HepG2 (cell line): ENCODE results near the gene HTR7. TPM values are rescaled to one million over a fixed set of nuclear protein-coding genes. Genes with fewer than 3 reads are reported as not detected.

Experiments
- ATAC-seq: fragments of 200-7000 bp; cut with Tn5 transposase; 3 replicates; pipeline ENCODE4 v1.9.1; 2020; ENCODE audit warnings: mild to moderate bottlenecking, moderate library complexity
- BruUV-seq: library from RNA; stranded (reverse); fragments of 400-500 nt; replicated peaks from 2 replicates; lab custom pipeline; 2021; lab: Mats Ljungman, UMichigan
- CTCF ChIA-PET: fragments of 300-600 bp; formaldehyde crosslinking; extraction: SDS; loops from one replicate; lab custom pipeline; 2021; ENCODE audit warnings: low total read pairs, inconsistent platforms, low intra/inter-chr PET ratio; lab: Yijun Ruan, JAX
- POLR2A ChIA-PET: fragments of 350-600 bp; sonication (Branson Sonifier 250); formaldehyde crosslinking; loops from one replicate; lab custom pipeline; 2020; ENCODE audit warnings: antibody characterized with exemption, inconsistent platforms; lab: Yijun Ruan, JAX
- DNase-seq: peaks from one replicate; pipeline ENCODE4 v3.0.0-alpha.2; 2015; ENCODE audit warnings: low spot score
- FAIRE-seq: peaks from 3 replicates; lab custom pipeline; 2011; peaks lifted over from hg19 to GRCh38; lab: Jason Lieb, UNC
- H2AFZ ChIP-seq: one replicate; pipeline ENCODE4 v1.6.1; 2011; ENCODE audit warnings: low read length, inconsistent platforms
- H3K27ac ChIP-seq: fragments of 300-600 bp; 3 replicates; pipeline ENCODE4 v1.8.0; 2011; ENCODE audit warnings: mixed run types, mild to moderate bottlenecking, mixed read lengths, low read length, inconsistent platforms; ENCODE audit not compliant: insufficient read depth; ENCODE audit errors: extremely low read length
- H3K27me3 ChIP-seq, 2 experiments: fragments of 200-600 bp in 1 of 2; 2 replicates in 1 of 2; 3 replicates in 1 of 2; pipeline versions ENCODE4 v1.6.0 to v1.8.0; 2011; ENCODE audit warnings: low read length in 2 of 2, mild to moderate bottlenecking in 2 of 2, moderate library complexity in 2 of 2, inconsistent platforms in 1 of 2; ENCODE audit not compliant: insufficient read depth in 2 of 2, control insufficient read depth in 1 of 2
- H3K36me3 ChIP-seq, 2 experiments: fragments of 200-600 bp in 1 of 2; replicated peaks in 1 of 2; 2 replicates in 1 of 2; 3 replicates in 1 of 2; pipeline versions ENCODE4 v1.5.1 to v1.8.0; 2011; ENCODE audit warnings: low read length in 2 of 2, inconsistent platforms in 1 of 2; ENCODE audit not compliant: insufficient read depth in 2 of 2, control insufficient read depth in 1 of 2
- H3K4me1 ChIP-seq: 2 replicates; pipeline ENCODE4 v1.5.1; 2012; ENCODE audit warnings: low read length, inconsistent platforms; ENCODE audit not compliant: insufficient read depth
- H3K4me2 ChIP-seq: 2 replicates; pipeline ENCODE4 v1.6.0; 2011; ENCODE audit warnings: low read depth, low read length, inconsistent platforms
- H3K4me3 ChIP-seq, 3 experiments: fragments of 200-600 bp in 1 of 3; sonication (generic), shearing (Covaris generic) in 1 of 3; replicated peaks in 1 of 3; 2 replicates each; pipeline ENCODE4 v1.5.1; 2011 to 2016; ENCODE audit warnings: low read length in 3 of 3, inconsistent platforms in 2 of 3, low read depth in 2 of 3, mild to moderate bottlenecking in 2 of 3, control low read depth in 1 of 3, mixed read lengths in 1 of 3; ENCODE audit not compliant: insufficient read depth in 1 of 3
- H3K79me2 ChIP-seq: one replicate; pipeline ENCODE4 v1.6.1; 2011; ENCODE audit warnings: low read length, inconsistent platforms; ENCODE audit not compliant: insufficient read depth
- H3K9ac ChIP-seq: 2 replicates; pipeline ENCODE4 v1.6.0; 2011; ENCODE audit warnings: mild to moderate bottlenecking, low read depth, low read length, inconsistent platforms; ENCODE audit not compliant: insufficient read depth
- H3K9me3 ChIP-seq: 2 replicates; pipeline ENCODE4 v1.5.1; 2012; ENCODE audit warnings: mild to moderate bottlenecking, low read length
- H4K20me1 ChIP-seq: 2 replicates; pipeline ENCODE4 v1.6.0; 2011; ENCODE audit warnings: inconsistent platforms, mild to moderate bottlenecking, low read length, moderate library complexity; ENCODE audit not compliant: insufficient read depth
- ERF ChIP-seq: IDR thresholded peaks from 2 replicates; pipeline ENCODE4 v1.6.1; 2018; ENCODE audit warnings: missing biosample characterization, missing genetic modification reagents
- KMT2B ChIP-seq: IDR thresholded peaks from 2 replicates; pipeline ENCODE4 v1.6.1; 2016; ENCODE audit warnings: missing genetic modification reagents, missing compliant biosample characterization
- MEF2D ChIP-seq: sonication (generic); formaldehyde crosslinking; IDR thresholded peaks from 2 replicates; pipeline ENCODE4 v1.5.1; 2020; ENCODE audit warnings: mild to moderate bottlenecking, missing genetic modification reagents
- PAWR ChIP-seq: sonication (generic); formaldehyde crosslinking; IDR thresholded peaks from 2 replicates; pipeline ENCODE4 v1.4.0; 2020; ENCODE audit warnings: missing genetic modification reagents, mild to moderate bottlenecking, borderline replicate concordance
- PLRG1 ChIP-seq: fragments of 450-650 bp; conservative IDR thresholded peaks from 2 replicates; pipeline ENCODE4 v1.6.1; 2016
- SOX13 ChIP-seq, 3 experiments: fragments of 450-650 bp in 1 of 3; sonication (generic) in 1 of 3; formaldehyde crosslinking in 1 of 3; IDR thresholded peaks in 2 of 3; conservative IDR thresholded peaks in 1 of 3; 2 replicates each; pipeline versions ENCODE4 v1.5.0 to v1.6.1; 2016 to 2020; ENCODE audit warnings: antibody characterized with exemption in 1 of 3, mild to moderate bottlenecking in 1 of 3, missing compliant biosample characterization in 1 of 3, missing genetic modification reagents in 1 of 3, moderate library complexity in 1 of 3
- ZFY ChIP-seq: sonication (generic); formaldehyde crosslinking; IDR thresholded peaks from 2 replicates; pipeline ENCODE4 v1.4.0; 2020; ENCODE audit warnings: missing genetic modification reagents
- ZFYVE20 ChIP-seq: sonication (generic); formaldehyde crosslinking; IDR thresholded peaks from 2 replicates; pipeline ENCODE4 v1.8.0; 2023; ENCODE audit warnings: low read depth, mild to moderate bottlenecking, moderate library complexity, missing genetic modification reagents, borderline replicate concordance
- ZNF30 ChIP-seq: sonication (generic); formaldehyde crosslinking; IDR thresholded peaks from 2 replicates; pipeline ENCODE4 v1.5.0; 2020; ENCODE audit warnings: mild to moderate bottlenecking, missing genetic modification reagents
- ZNF33B ChIP-seq: sonication (generic); formaldehyde crosslinking; IDR thresholded peaks from 2 replicates; pipeline ENCODE4 v1.5.1; 2020; ENCODE audit warnings: mild to moderate bottlenecking, missing genetic modification reagents
- ZNF549 ChIP-seq: sonication (generic); formaldehyde crosslinking; IDR thresholded peaks from 2 replicates; pipeline ENCODE4 v1.5.0; 2020; ENCODE audit warnings: missing genetic modification reagents
- ZNF563 ChIP-seq: sonication (generic); formaldehyde crosslinking; IDR thresholded peaks from 2 replicates; pipeline ENCODE4 v1.8.0; 2022; ENCODE audit warnings: mild to moderate bottlenecking, moderate library complexity, missing genetic modification reagents
- ZNF615 ChIP-seq: sonication (generic); formaldehyde crosslinking; IDR thresholded peaks from 2 replicates; pipeline ENCODE4 v1.5.0; 2020; ENCODE audit warnings: mild to moderate bottlenecking, missing genetic modification reagents, borderline replicate concordance
- WGBS: methylation state at CpG from one replicate; pipeline ENCODE4 v1.1.6; 2017; ENCODE audit warnings: low lambda C conversion rate; 5-methylcytosine and 5-hydroxymethylcytosine counted together
- in situ Hi-C: cut with HindIII; loops from 2 replicates; pipeline ENCODE4 v1.10.0; 2017; ENCODE audit warnings: low pct_unique_long_range_greater_than_20kb; ENCODE audit not compliant: extremely low pct_ligation_motif_present
- intact Hi-C: fragments of 100-400 bp; cut with micrococcal nuclease; formaldehyde crosslinking; loops from one replicate; pipeline ENCODE4 v1.10.0; 2022; ENCODE audit not compliant: unreplicated experiment
- polyA plus RNA-seq, 8 experiments: library from polyadenylated mRNA; depleted of rRNA in 3 of 8; stranded (reverse) in 7 of 8; unstranded in 1 of 8; fragments of >200 nt; fragmentation: Illumina TruSeq in 4 of 8; extraction: Trizol in 4 of 8; gene quantifications; 2 replicates each; pipeline versions ENCODE4 v1.2.1 to v1.2.3, GENCODE V29; 2011 to 2016; ENCODE audit warnings: low read depth in 4 of 8, missing spikeins in 1 of 8, mixed read lengths in 1 of 8; ENCODE audit not compliant: insufficient read depth in 1 of 8
- total RNA-seq, 5 experiments: library from RNA; depleted of rRNA; stranded (reverse); fragments of >200 nt; fragmentation: Illumina TruSeq; extraction: Trizol; gene quantifications; 2 replicates each; pipeline ENCODE4 v1.2.3, GENCODE V29; 2016; ENCODE audit warnings: low read depth in 1 of 5
- TF ChIP-seq, protein P1 (sequence below): sonication (generic); formaldehyde crosslinking; IDR thresholded peaks from 2 replicates; pipeline ENCODE4 v1.4.0; 2020; ENCODE audit warnings: missing genetic modification reagents
- TF ChIP-seq, protein P2 (sequence below): sonication (generic); formaldehyde crosslinking; IDR thresholded peaks from 2 replicates; pipeline ENCODE4 v1.4.0; 2020; ENCODE audit warnings: missing genetic modification reagents

Gene HTR7
- total and polyA plus RNA-seq, 2 of the 13 experiments (the other 11 are each of a cell fraction or from before 2014, with no cell fraction given): 0.04 TPM; not detected in 1

DNA sequence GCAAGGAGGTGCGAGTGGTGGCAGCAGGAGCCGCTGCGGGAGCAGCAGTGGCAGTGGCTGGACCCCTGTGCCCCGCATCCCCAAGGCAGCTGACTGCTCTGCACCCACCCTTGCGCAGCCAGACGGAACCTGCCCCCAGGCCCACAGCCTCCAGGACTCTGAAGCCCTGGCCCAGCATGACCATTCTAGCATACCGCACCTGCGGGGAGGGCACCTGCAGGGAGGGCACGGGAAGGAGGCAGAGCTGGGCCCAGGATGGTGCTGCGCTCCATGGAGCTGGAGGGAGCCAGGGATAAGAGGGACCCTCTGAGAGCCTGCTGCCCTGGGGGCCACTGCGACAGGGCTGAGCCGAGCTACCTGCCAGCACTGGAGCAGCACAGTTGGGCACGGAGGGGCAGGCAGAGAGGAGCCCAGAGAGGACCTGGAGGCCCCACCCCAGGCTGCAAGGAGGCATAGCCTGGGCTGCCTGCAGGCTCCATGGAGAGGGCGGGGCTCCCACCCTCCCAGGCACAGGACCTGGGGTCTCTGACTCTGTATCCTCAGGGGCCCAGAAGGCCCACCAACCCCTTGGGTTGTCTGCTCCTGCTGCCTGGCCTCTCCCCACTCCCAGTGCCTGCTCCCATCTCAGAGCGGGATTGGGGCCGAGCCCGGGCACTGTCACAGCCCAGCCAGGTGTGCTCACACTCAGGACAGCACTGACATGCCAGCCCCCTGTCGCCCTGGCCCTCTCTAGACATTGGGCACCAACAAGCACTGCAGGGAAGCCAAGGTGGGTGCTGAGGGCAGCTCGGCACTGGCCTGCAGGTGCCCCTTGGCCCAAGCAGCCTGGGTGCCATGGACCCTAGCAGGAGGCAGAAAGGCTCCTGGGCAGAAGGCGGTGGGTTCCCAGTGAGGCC, 87.6 kb downstream of the HTR7 start:
- DNase-seq: no peak
- ChIA-PET CTCF (no interaction called here), POLR2A (no interaction called here)
- Histone ChIP-seq H4K20me1 (no peaks in the 10 kb centered on the region), H3K4me3 (no peak overlapping the region), H3K79me2 (no peaks in the 10 kb centered on the region), H2AFZ (no peak overlapping the region), H3K4me2 (no peak overlapping the region), H3K36me3 (no peaks in the 10 kb centered on the region), H3K27ac (no peak overlapping the region), H3K9ac (no peak overlapping the region), H3K9me3 (no peaks in the 10 kb centered on the region), H3K27me3 (no peaks in the 10 kb centered on the region; a peak in 1 of 5 replicates), H3K4me1 (no peaks in the 10 kb centered on the region)
- no TSS peak for BruUV-seq
- intact Hi-C loops: no loop called here
- 20% methylated on average over 1 of the region's 20 CpGs for WGBS
- in situ Hi-C loops: no loop called here
- TF ChIP-seq ZFY (no peak), PLRG1 (no peak), KMT2B (CRISPR knock-in tag) (no peak), ZNF563 (CRISPR knock-in tag) (no peak), MEF2D (CRISPR knock-in tag) (no peak), SOX13 (IDR thresholded peaks at IDR 0.05) (no peak), SOX13 (CRISPR knock-in tag; conservative IDR thresholded peaks at IDR 0.05 in 1 of 2, IDR thresholded peaks at IDR 0.05 in 1 of 2) (no peak), ZNF615 (CRISPR knock-in tag) (no peak), ZNF33B (no peak), ZFYVE20 (CRISPR knock-in tag) (no peak), ERF (CRISPR knock-in tag) (no peak), PAWR (CRISPR knock-in tag) (no peak), ZNF549 (CRISPR knock-in tag) (no peak), ZNF30 (no peak)
- TF ChIP-seq, protein P1, sequence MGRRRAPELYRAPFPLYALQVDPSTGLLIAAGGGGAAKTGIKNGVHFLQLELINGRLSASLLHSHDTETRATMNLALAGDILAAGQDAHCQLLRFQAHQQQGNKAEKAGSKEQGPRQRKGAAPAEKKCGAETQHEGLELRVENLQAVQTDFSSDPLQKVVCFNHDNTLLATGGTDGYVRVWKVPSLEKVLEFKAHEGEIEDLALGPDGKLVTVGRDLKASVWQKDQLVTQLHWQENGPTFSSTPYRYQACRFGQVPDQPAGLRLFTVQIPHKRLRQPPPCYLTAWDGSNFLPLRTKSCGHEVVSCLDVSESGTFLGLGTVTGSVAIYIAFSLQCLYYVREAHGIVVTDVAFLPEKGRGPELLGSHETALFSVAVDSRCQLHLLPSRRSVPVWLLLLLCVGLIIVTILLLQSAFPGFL (CRISPR knock-in tag): no peak
- TF ChIP-seq, protein P2, sequence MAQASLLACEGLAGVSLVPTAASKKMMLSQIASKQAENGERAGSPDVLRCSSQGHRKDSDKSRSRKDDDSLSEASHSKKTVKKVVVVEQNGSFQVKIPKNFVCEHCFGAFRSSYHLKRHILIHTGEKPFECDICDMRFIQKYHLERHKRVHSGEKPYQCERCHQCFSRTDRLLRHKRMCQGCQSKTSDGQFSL (CRISPR knock-in tag): no peak
- ATAC-seq: peak; percentile 25; the same call in 1 of the 3 replicates
- FAIRE-seq: no peak
